MM.1S (cell line): Measurements from ENCODE around the gene MARCKSL1.

Experiments
- CTCF ChIP-seq: fragments of 300-600 bp; sonication (generic); IDR thresholded peaks from 2 replicates; pipeline ENCODE4 v1.5.1; 2016; ENCODE audit warnings: antibody characterized with exemption, low read length, mixed read lengths
- EZH2 ChIP-seq: fragments of 300-600 bp; sonication (generic); optimal IDR thresholded peaks from 2 replicates; pipeline ENCODE3; 2017; ENCODE audit warnings: low read depth, mild to moderate bottlenecking, antibody characterized with exemption, low read length, mixed read lengths
- EZH2phosphoT487 ChIP-seq: fragments of 300-600 bp; sonication (generic); IDR thresholded peaks from 2 replicates; pipeline ENCODE4 v1.6.1; 2018; ENCODE audit warnings: antibody characterized with exemption, low read length

- TF ChIP-seq CTCF (no peak), EZH2 (no peak), EZH2phosphoT487 (no peak)
Observed at GRCh38 chr1:32367912-32368635, 32.0 kb upstream of the MARCKSL1 start.
